GM18502 (cell line): ENCODE measurements around the gene NPSR1.

Source experiments
- ATAC-seq: cut with Tn5 transposase; IDR thresholded peaks from one replicate; pipeline ENCODE4 v1.9.1; 2021; ENCODE audit warnings: mild to moderate bottlenecking; ENCODE audit not compliant: unreplicated experiment, poor library complexity

Gene NPSR1

DNA sequence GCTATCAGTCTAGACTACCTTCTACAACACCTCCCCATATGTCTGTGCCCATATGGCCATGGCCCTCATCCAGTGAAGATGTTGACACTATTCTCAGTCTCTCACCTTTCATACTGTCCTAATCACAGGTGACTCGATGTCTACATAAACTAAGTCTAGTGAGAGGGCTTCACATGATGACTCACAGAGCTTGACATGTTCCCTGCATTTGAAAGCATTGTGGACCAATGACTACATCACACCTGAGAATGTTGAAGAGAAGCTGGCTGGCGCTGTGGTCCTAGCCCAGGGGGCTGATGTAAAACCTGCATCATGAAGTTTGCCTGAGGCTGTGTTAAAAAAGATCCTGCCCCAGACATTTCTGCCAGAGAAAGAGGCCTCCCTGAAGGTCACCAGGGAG lies 167.2 kb downstream of the NPSR1 start:
- no peak for ATAC-seq

DNA sequence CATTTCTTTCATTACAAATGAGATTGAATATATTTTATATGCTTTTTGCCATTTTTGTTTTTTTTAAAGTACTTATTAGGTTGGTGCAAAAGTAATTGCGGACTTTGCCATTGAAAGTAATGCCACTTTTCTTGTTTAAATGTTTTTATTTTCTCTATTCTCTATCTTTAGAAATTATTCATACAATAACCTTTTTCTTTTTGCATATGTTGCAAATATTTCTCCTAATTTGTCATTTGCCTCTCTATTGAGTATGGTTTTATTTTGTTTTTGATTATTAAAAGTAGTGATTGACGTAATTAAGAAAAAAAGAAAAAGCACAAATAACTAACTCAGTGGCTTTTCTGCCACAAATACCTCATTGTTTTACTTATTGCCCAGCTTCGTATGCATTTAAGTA lies 172.4 kb downstream of the NPSR1 start:
- ATAC-seq: no peak

DNA sequence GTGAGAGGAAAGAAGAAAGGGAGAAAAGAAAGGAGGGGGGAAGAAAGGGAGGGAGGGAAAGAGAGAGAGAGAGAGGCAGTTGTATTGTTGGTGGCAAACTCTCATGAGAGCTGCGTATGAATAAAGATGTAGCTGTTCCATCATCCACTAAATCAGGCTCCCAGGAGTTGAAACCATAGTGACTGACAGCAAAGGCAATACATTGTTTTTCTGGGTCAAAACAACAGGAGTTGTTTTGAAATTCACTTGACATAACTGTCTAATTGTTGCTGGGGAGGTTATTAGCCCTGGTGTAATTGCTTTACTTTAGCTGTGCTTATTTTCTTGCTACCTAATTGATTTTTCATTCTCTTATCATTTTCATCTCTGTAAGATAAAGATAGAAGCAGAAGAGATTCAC lies 173.4 kb downstream of the NPSR1 start:
- ATAC-seq: no peak

DNA sequence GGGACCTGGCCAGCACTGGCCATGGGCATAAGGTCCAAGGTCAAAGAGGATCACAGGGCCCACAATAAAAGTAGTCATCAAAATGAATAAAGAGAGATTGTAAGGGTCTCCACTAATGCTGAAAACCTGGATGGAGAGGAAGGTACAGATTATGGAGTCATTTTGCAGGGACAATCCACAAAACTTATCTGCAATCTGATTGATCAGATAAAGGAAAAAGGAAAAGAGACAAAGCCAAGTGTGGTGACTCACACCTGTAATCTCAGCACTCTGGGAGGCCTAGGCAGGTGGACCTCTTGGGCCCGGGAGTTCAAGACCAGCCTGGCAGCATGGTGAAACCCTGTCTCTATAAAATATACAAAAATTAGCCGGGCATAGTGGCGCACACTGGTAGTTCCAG lies 174.0 kb downstream of the NPSR1 start:
- ATAC-seq: no peak

DNA sequence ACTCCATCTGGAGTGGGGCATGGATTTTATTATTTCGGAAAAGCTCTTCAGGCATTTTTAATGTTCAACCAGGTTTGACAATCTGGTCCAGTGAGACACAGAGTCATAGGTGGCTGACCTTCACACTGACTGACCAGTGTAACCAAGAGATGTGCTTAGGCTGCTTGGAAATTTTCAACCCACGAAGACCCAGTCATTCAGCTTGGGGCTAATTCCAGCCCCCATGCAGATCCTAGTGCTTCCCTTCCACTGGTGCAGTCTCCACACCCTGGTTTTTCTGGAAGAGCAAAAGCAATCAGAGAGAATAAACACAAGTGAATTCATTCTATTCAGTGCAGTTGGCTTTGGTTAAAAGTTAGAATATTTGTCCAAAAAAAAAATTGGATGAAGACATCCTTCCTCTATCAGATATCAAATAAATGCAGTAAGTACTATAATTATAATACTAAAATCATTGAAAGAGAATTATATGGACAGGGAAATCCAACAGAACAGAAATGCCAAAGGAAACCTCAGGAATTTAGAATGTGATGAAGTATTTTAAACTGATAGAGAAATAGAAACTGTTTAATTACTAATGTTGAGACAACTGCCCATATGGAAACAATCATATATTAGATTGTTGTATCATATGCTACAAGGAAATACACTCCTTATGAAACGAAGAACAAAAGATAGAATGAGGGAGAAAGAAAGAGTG lies 178.0 kb downstream of the NPSR1 start:
- ATAC-seq: no peak

DNA sequence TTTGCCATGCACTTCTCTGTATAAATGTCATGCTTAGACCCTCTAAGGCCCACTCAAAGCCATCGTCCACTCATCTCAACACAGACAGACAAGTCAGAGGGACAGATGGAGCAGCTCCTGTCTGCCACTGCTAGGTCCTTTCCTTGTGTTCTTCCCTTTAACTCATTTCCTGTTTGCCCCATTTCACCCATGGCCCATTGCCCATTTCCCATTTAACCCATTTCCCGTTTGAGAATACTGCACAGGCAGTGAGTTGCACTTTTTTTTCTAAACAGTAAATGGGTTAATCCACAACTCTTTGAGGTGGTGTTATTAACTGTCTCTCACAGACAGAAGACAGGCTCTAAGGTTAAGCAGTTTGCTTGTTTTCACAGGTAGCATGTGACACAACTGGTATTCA lies 179.3 kb downstream of the NPSR1 start:
- no peak for ATAC-seq

DNA sequence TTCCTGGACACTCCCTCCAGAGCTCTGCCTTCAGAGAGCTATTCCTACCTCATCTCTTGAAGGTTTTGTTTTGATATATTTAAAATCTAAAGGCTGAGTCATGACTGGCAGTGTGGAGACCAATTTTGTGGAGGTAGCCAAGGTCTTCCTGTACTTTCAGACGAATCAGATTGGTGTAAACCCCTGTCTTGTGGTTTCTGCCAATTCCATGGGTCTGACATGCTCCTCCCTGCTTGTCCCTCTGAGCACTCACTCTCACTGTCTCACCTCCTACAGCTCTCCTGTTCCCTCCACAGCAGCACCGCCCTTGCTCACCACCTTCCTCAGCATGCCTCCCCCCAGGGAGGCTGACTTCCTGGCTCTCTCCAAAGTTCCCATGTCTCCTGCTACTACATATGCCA lies 179.8 kb downstream of the NPSR1 start:
- ATAC-seq: no peak

DNA sequence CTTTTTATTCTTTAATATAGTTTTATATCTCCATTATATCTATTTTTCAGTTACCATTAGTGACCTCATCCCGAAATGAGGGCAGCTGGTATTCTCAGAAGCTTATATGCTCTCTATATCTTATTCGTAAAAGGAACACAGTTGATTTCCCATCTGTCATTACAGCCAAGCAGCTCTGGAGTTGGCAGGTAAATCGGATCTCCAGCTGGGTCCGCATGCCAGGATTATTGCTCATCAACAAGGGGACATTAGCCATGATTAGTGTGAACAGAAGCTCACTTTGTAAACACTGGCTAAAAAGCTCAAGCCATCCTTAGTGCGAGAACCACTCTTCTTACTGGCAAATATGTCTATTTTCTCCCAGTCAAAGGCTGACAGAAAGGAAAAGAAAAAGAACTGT lies 180.3 kb downstream of the NPSR1 start:
- ATAC-seq: no peak

DNA sequence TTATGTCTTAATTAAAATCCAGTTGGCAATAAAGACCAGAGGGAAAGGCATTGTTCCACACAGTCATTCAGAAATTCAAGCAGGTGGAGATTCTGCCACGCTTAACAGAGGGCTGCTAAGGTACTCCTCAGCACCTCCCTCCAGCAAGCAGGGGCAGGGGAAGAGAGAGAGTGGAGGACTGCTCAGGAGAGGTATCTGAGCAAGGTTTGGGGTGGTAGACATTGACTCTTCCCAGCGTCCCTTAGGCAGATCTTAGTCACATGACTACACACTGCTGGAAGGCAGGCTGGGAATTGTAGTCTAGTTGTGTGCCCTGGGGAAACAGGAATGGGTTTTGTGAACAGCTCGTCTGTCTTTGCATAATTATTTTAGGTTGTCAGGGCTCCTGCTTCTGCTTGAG lies 181.6 kb downstream of the NPSR1 start:
- no peak for ATAC-seq

DNA sequence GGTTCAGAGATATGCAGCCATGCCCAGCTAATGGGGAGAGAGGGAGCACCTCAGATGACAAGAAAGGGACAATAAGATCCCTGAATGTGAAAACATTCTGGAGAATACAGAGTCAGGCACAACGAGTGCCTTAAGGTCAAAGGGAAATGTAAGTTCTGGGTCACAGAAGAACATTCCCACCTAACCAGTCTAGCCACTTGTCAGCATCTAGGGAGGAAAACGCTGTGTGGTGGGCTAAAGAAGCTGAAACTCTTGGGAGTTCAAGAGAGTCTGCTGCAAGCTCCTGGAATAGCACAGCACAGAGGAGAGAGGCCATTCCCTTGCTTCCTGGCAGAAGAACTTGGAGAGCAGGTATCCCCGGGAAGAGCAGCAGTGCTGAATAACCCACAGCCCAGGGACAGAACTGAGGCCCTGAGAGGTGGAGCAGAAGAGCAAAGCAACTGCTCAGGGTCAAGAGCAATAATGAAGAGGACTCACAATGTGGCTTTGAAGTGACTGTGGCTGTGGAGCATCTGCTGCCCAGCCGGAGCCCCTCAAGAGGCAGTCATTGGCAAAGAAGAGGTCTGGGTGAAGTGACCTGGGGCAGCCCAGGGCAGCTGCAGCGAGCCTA lies 182.3 kb downstream of the NPSR1 start:
- ATAC-seq: no peak

DNA sequence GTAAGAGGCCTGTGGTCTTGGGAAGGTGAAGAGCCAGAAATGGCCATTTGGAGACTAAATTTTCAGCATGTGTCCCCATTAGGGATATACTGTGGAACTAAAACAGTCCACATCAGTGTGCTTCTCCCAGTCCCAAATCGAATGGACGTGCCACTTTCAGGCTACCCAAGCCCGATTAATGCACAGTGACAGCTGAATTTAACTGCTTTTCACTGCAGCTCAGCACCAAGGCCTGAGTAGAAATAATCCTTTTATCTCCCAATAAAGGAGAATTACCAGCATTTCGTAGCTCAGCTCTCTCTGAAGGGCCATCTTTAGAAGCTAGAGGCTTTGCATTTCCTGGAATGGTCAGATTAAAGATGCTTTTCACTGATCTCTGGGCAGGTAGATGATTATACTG lies 183.3 kb downstream of the NPSR1 start:
- no peak for ATAC-seq

DNA sequence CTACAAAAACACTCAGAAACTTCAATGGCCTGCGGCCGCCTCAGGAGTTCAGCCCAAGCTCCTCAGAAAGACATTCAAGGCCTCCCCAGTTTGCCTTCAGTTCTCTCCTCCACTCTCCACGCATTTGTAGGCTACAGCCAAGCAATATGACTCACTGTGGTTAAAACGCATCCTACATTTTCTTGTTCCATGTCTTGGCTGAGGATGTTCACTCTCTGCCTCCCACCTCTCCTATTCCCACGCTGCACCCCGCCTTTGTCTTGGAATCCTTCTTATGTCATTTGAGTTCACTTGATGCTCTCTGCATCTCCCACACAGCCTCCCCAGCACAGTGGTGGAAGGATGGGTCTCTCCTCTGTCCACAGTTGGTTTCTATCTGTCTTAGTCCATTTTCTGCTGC lies 184.8 kb downstream of the NPSR1 start:
- no peak for ATAC-seq

DNA sequence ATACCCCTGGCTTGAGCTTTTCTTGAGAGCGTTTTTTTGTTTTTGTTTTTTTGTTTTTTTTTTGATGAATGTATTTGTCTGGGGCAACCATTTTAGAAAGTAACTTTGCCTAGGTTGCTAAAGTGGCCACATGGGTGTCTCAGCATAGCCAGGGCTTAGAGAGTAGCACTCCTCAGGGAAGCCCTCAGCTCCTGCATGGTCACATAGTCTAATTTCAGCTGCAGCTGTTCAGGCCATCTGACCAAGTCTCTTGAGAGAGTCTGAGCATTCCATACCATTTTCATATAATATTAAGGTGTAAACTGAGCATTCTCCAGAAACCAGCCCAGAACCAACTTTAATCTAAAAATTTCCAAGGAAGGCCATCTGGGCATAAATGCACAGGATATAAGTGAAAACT lies 186.4 kb downstream of the NPSR1 start:
- ATAC-seq: no peak

DNA sequence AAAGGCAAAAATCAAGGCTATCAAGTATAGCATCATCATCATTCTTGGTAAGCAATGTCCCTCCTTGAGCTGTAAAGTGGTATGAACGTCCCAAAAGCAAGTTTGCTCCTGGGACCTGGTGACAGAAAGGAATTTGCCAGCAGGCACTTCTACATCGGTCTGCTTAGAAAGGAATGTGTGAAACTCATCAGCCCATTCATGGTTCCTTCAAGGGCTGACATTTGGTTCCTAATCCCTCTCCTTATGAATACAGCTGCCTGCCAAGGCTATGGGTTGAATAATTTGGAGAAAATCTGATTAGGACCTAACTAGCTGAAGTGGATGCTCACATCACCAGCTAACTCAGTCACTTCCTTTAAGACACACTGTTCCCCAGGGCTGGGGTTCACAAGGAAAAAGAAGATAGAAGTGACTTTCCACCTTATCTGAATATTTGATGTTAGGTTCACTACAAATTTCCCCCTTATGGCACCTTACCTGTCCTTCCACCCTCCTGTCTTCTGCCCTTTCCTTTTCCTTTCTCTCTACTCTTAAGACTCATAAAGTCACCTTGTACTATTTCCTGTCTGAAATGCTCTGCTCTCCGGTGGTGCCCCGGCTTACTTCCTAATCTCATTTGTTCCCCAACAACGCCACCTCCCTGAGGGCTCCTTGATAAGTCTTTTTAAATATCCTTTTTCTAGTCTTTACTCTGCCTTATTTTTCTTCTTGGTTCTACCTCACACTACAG lies 187.1 kb downstream of the NPSR1 start:
- no peak for ATAC-seq

DNA sequence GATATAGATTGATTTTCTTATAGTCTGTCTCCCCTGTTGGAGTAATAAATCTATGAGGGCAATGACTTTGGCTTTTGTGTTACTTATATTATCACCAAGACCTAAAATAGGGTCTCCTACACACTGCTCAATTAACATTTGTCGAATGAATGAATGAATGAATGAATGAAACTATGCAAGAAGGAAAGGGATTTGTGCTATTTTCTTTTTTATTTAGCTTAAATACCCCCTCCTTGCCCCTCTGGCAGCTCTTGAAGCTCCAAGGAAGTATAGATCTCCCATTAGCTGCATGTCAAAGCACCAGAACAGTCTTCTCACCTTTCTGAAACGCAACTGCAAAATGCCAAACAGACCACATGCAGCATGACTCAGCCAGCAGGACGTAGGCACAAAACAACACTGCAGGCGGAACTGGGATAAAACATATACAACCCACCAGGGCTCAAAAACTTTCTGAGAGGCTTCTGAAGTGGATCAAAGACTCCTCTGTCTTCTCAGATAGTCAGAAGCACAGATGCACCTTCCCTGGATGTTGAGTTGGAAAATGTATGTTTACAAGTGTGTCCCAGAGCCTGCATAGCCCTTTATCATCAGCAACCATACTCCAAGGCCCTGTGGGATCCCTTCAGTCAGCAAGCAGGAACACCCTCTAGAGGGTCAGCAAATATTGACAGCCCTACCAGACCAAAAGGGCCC lies 187.8 kb downstream of the NPSR1 start:
- ATAC-seq: no peak

DNA sequence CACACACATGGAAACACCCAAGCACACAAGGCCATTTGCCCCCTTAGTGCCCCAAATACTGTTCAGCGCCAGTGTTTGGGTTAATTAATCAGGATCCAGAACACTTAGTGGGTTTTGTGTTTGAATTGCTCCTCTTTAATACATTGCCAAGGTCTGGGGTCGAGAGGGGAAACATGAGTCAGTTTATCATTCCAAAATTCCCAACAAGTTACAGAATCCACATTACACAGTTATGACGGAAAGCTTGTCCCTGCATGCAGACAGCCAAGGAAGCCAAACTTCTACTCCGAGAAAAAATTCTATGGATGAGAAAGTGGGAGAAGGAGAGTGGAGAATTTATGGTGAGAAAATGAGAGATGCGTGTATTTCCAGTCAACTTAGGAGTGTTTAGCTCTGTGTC lies 189.0 kb downstream of the NPSR1 start:
- ATAC-seq: no peak

DNA sequence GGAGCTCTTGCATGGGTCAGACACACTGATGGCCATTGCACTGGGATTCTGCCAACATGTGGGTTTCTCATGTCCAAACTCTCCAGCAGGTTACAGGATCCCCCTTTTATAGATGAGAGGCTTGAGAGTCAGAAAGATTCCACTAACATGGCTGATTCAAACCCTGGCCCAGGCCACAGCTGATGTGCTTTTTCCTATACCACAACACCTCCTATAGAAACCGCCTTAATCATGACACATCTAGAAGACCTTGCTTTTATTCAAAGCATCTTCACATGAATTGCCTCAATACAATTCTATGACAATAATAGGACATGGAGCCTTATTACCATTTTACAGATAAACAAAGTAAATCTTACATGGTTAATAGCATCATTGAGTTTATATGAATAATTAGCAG lies 190.7 kb downstream of the NPSR1 start:
- ATAC-seq: no peak

DNA sequence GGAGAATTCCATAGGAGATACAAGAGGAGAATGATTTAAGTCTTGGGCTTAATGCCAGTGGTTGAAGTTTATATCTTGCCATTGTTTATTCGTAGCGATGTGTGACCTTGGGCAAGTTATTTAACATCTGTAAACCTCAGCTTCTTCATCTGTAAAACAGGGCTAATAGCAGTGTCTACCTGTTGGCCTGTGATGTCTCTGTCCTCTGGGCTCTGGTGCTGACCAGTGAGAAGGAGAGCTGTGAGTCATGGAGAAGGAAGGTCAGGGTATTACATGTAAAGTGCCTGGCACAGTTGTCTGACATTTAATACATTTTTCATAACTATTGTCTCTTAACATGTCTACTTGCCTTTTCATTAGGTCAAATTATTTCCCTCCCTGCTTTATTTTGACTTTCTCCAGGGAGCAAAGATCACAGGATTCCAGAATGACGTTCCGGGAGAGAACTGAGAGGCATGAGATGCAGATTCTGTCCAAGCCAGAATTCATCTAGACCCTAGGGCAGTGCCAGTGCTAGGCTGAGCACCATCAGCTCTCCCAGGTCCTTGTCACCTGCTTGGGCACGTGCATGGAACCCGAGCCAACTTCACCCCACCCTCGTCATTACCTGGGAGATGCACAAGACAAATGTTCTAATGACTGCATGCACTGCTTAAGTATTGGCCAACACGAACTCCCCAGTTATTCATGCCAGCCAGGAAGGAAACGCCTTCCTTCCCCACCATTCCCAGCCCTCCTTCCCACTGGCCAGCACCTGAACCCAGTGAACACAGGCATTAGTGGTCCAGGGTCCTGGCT lies 191.3 kb downstream of the NPSR1 start:
- ATAC-seq: no peak

DNA sequence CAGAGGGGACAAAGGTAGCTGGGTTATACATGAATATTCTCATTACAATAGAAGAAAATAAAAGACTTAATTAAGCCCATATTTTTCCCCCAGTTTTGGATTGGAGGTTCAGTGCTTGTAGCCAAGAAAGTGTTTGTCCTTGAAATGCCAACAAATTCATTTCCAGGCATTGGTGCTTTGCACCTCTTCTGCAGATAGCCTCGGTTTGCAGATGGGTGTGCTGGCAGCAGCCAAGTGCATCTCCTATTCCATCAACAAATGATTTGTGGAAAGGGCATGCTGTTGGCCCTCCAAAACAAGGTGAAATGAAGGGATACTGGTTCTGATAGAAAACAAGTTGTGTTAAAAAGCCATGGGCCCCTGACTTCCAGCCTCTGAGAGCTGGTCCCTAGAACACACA lies 192.0 kb downstream of the NPSR1 start:
- ATAC-seq: no peak

DNA sequence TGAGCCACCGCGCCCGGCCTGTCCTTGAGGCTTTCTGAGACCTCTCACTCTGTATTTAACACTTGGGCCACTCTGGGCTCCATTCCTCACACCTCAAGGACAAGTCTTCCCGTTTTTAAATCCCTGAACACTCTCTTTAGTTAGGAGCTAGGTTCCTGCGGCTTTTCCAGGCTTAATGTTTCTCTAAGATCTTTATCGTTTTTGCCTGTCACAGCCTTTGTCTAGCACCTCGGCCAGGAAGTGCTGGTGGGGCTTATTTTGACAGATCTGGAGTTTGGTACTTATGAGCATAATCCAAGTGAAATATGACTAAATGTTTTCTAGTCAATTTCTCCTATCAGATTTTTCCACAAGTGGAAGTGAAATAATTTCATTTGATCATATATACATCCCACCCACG lies 192.7 kb downstream of the NPSR1 start:
- ATAC-seq: no peak
